PC-3 (cell line): Measurements from ENCODE around the gene EID3.

Source experiments
- CTCF ChIP-seq: fragments of 300-600 bp; sonication (generic); conservative IDR thresholded peaks from 2 replicates; pipeline ENCODE4 v1.5.1; 2017; ENCODE audit warnings: antibody characterized with exemption, low read depth, mild to moderate bottlenecking, low read length
- EZH2 ChIP-seq: fragments of 300-600 bp; sonication (generic); IDR thresholded peaks from one replicate; pipeline ENCODE4 v1.6.1; 2017; ENCODE audit warnings: antibody characterized with exemption, mild to moderate bottlenecking, low read length; ENCODE audit not compliant: unreplicated experiment
- EZH2phosphoT487 ChIP-seq: fragments of 300-600 bp; sonication (generic); IDR thresholded peaks from 2 replicates; pipeline ENCODE4 v1.6.1; 2018; ENCODE audit warnings: mild to moderate bottlenecking, antibody characterized with exemption, low read length, borderline replicate concordance

DNA sequence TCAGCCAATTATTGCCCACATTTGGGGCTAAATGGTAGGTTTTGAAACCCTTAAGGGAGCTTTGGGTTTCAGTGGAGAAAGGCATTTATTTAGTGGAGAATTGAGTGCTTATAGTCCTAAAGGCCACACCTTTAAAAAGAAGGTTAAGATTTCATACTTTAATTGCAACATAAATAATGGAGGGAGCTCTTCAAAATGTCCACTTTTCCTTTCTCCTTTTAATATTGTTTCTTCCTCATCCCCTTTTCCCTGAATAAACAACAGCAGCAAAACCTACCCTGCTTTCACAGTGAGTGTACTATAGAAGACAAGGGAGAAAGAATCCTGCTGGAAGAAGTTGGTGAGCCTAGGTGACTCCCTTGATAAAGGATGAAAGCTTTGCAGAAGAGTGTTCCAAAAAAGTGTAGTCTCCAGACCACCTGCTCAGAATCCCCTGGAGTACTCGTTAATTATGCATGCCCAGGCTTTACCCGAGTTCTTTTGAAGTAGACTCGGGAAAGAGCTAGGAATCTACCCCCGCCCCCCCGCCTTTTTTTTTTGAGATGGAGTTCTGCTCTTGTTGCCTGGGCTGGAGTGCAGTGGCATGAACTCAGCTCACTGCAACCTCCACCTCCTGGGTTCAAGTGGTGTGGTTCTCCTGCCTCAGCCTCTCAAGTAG, 11.5 kb upstream of the EID3 start:
- TF ChIP-seq CTCF, result no peak
- no peak for TF ChIP-seq EZH2phosphoT487
- TF ChIP-seq EZH2, result no peak
